K562 (cell line): ENCODE data around the gene ETFBKMT. TPM values are rescaled to one million over a fixed set of nuclear protein-coding genes. Genes with fewer than 3 reads are reported as not detected.

ENCODE experiments used
- ATAC-seq: fragments of 200-7000 bp; cut with Tn5 transposase; 3 replicates; pipeline ENCODE4 v1.9.1; 2020; ENCODE audit warnings: moderate library complexity
- BruUV-seq: library from RNA; stranded (reverse); fragments of 400-500 nt; replicated peaks from 2 replicates; lab custom pipeline; 2021; lab: Mats Ljungman, UMichigan
- CTCF ChIA-PET: fragments of 300-600 bp; formaldehyde crosslinking; extraction: SDS; loops from one replicate; lab custom pipeline; 2021; ENCODE audit warnings: low intra/inter-chr PET ratio; lab: Yijun Ruan, JAX
- POLR2A ChIA-PET: fragments of 300-600, 350-650 bp; sonication (Branson Sonifier 250); formaldehyde crosslinking; extraction: SDS; loops from one replicate; lab custom pipeline; 2021; ENCODE audit warnings: antibody characterized with exemption, inconsistent platforms; lab: Yijun Ruan, JAX
- DNase-seq, 4 experiments: peaks; one replicate each; pipeline versions ENCODE4 v3.0.0 to v3.0.0-alpha.2; 2011 to 2018; ENCODE audit warnings: low spot score in 3 of 4, mixed read lengths in 3 of 4; ENCODE audit errors: extremely low read depth in 1 of 4
- FAIRE-seq: peaks from 2 replicates; lab custom pipeline; 2011; peaks lifted over from hg19 to GRCh38; lab: Jason Lieb, UNC
- H2AFZ ChIP-seq: 2 replicates; pipeline ENCODE4 v1.6.0; 2011; ENCODE audit warnings: low read depth, low read length, control low read depth, inconsistent platforms
- H3K27ac ChIP-seq: fragments of 200-600 bp; 3 replicates; pipeline ENCODE4 v1.8.0; 2011; ENCODE audit warnings: low read depth, mild to moderate bottlenecking, control low read depth, inconsistent platforms, low read length, moderate library complexity, mixed read lengths; ENCODE audit errors: extremely low read depth
- H3K27me3 ChIP-seq, 2 experiments: fragments of 300-600 bp in 1 of 2; 2 replicates in 1 of 2; 3 replicates in 1 of 2; pipeline versions ENCODE4 v1.6.0 to v1.8.0; 2011; ENCODE audit warnings: inconsistent platforms in 2 of 2, low read length in 2 of 2, mild to moderate bottlenecking in 1 of 2, mixed read lengths in 1 of 2, moderate library complexity in 1 of 2; ENCODE audit not compliant: control insufficient read depth in 2 of 2, insufficient read depth in 2 of 2
- H3K36me3 ChIP-seq: fragments of 300-600 bp; 3 replicates; pipeline ENCODE4 v1.8.0; 2011; ENCODE audit warnings: mild to moderate bottlenecking, low read length, inconsistent platforms; ENCODE audit not compliant: control insufficient read depth, insufficient read depth
- H3K4me1 ChIP-seq, 2 experiments: fragments of 200-600 bp in 1 of 2; replicated peaks in 1 of 2; 2 replicates in 1 of 2; 3 replicates in 1 of 2; pipeline versions ENCODE4 v1.5.1 to v1.8.0; 2011; ENCODE audit warnings: inconsistent platforms in 2 of 2, low read length in 2 of 2, mild to moderate bottlenecking in 1 of 2, mixed read lengths in 1 of 2, moderate library complexity in 1 of 2; ENCODE audit not compliant: control insufficient read depth in 2 of 2, insufficient read depth in 2 of 2
- H3K4me2 ChIP-seq: 2 replicates; pipeline ENCODE4 v1.6.1; 2011; ENCODE audit warnings: low read length, control low read depth, inconsistent platforms, mixed read lengths; ENCODE audit not compliant: insufficient read depth
- H3K4me3 ChIP-seq: fragments of 200-600 bp; sonication (generic), shearing (Covaris generic); 2 replicates; pipeline ENCODE4 v1.5.1; 2016; ENCODE audit warnings: control low read depth, inconsistent platforms
- H3K79me2 ChIP-seq: fragments of 200-600 bp; 3 replicates; pipeline ENCODE4 v1.8.0; 2011; ENCODE audit warnings: low read length, inconsistent platforms; ENCODE audit not compliant: control insufficient read depth, insufficient read depth
- H3K9ac ChIP-seq, 2 experiments: 2 replicates each; pipeline versions ENCODE4 v1.6.0 to v1.6.1; 2011; ENCODE audit warnings: low read depth in 2 of 2, low read length in 2 of 2, control low read depth in 1 of 2, inconsistent platforms in 1 of 2, mild to moderate bottlenecking in 1 of 2, mixed read lengths in 1 of 2; ENCODE audit not compliant: insufficient read depth in 1 of 2
- H3K9me1 ChIP-seq: one replicate; pipeline ENCODE4 v1.6.0; 2011; ENCODE audit warnings: inconsistent platforms, mild to moderate bottlenecking, low read length, moderate library complexity; ENCODE audit not compliant: control insufficient read depth, insufficient read depth
- H3K9me3 ChIP-seq: replicated peaks from 2 replicates; pipeline ENCODE4 v1.5.1; 2011; ENCODE audit warnings: low read depth, low read length, inconsistent platforms; ENCODE audit not compliant: control insufficient read depth, insufficient read depth
- H4K20me1 ChIP-seq: replicated peaks from 2 replicates; pipeline ENCODE4 v1.6.1; 2011; ENCODE audit warnings: low read length, inconsistent platforms, mixed read lengths; ENCODE audit not compliant: control insufficient read depth, insufficient read depth
- HDAC3 ChIP-seq: fragments of 450-650 bp; IDR thresholded peaks from 2 replicates; pipeline ENCODE4 v1.6.1; 2018; ENCODE audit warnings: borderline replicate concordance, mild to moderate bottlenecking, moderate library complexity; ENCODE audit not compliant: partially characterized antibody
- MAZ ChIP-seq, 2 experiments: fragments of 450-650 bp in 1 of 2; sonication (generic) in 1 of 2; formaldehyde crosslinking; IDR thresholded peaks in 1 of 2; conservative IDR thresholded peaks in 1 of 2; 2 replicates each; pipeline versions ENCODE4 v1.4.0 to v1.5.0; 2020; ENCODE audit warnings: mild to moderate bottlenecking in 1 of 2, missing genetic modification reagents in 1 of 2
- PCBP2 ChIP-seq: fragments of 200-400 bp; formaldehyde crosslinking; IDR thresholded peaks from 2 replicates; pipeline ENCODE4 v1.6.1; 2018; ENCODE audit warnings: low read length, low read depth, mild to moderate bottlenecking, moderate library complexity; ENCODE audit not compliant: poor library complexity, severe bottlenecking
- POLR2AphosphoS5 ChIP-seq: IDR thresholded peaks from 2 replicates; pipeline ENCODE4 v1.6.1; 2011; ENCODE audit warnings: mild to moderate bottlenecking, low read depth, low read length, moderate library complexity; ENCODE audit not compliant: control insufficient read depth, insufficient read depth
- STAG1 ChIP-seq: sonication (generic); formaldehyde crosslinking; IDR thresholded peaks from 2 replicates; pipeline ENCODE4 v1.5.0; 2020; ENCODE audit warnings: missing genetic modification reagents, borderline replicate concordance
- STAT5A ChIP-seq: IDR thresholded peaks from 2 replicates; pipeline ENCODE4 v1.6.1; 2012; ENCODE audit warnings: low read length, inconsistent platforms, borderline replicate concordance
- ZNF311 ChIP-seq: fragments of 250-450 bp; sonication (Bioruptor Pico); IDR thresholded peaks from 2 replicates; pipeline ENCODE4 v1.4.0; 2020; ENCODE audit warnings: mild to moderate bottlenecking, moderate library complexity
- ZNF384 ChIP-seq: IDR thresholded peaks from 2 replicates; pipeline ENCODE4 v1.6.1; 2012; ENCODE audit warnings: low read depth, low read length, improper control_type of control experiment
- ZNF75A ChIP-seq: fragments of 450-650 bp; formaldehyde crosslinking; IDR thresholded peaks from 2 replicates; pipeline ENCODE4 v1.4.0; 2020; ENCODE audit warnings: mild to moderate bottlenecking
- WGBS: fragments of 100-300 bp; shearing (Covaris generic); methylation state at CpG from one replicate; pipeline ENCODE4 v1.1.6; 2016; ENCODE audit warnings: low coverage, mixed read lengths; ENCODE audit not compliant: insufficient coverage; ENCODE audit errors: missing lambda C conversion rate; 5-methylcytosine and 5-hydroxymethylcytosine counted together
- in situ Hi-C: fragments of 300-500 bp; cut with MboI; formaldehyde crosslinking; loops from 4 replicates; pipeline ENCODE4 v1.15.0; 2018; ENCODE audit warnings: inconsistent platforms, mixed read lengths
- intact Hi-C: fragments of 100-400 bp; cut with micrococcal nuclease; formaldehyde crosslinking; loops from 2 replicates; pipeline ENCODE4 v1.14.2; 2022
- polyA plus RNA-seq, 8 experiments: library from polyadenylated mRNA; depleted of rRNA in 4 of 8; stranded (reverse) in 5 of 8; unstranded in 3 of 8; fragments of >200 nt; fragmentation: Nextera tagmentation in 2 of 8; fragmentation: Illumina TruSeq in 1 of 8; extraction: Ambion mirVana in 2 of 8; extraction: Trizol in 1 of 8; gene quantifications; 2 replicates each; pipeline versions ENCODE4 v1.2.1 to v1.2.3, GENCODE V29; 2011 to 2014; ENCODE audit warnings: inconsistent platforms in 1 of 8, missing spikeins in 1 of 8
- total RNA-seq, 7 experiments: library from RNA; depleted of rRNA in 6 of 7; stranded (reverse); fragments of >200 nt in 6 of 7; fragmentation: Illumina TruSeq in 2 of 7; extraction: Trizol in 2 of 7; gene quantifications; 2 replicates each; pipeline versions ENCODE4 v1.2.1 to v1.2.3, GENCODE V29; 2011 to 2021; ENCODE audit warnings: low replicate concordance in 1 of 7
- TF ChIP-seq, protein P1 (sequence below): fragments of 450-650 bp; formaldehyde crosslinking; conservative IDR thresholded peaks from 2 replicates; pipeline ENCODE4 v1.4.0; 2022; ENCODE audit warnings: mild to moderate bottlenecking, missing genetic modification characterization

The ETFBKMT gene
- total and polyA plus RNA-seq, 9 of the 15 experiments (the other 6 are each of a cell fraction or from before 2014, with no cell fraction given), result 0.18 to 1.7 (median 0.96) TPM

DNA sequence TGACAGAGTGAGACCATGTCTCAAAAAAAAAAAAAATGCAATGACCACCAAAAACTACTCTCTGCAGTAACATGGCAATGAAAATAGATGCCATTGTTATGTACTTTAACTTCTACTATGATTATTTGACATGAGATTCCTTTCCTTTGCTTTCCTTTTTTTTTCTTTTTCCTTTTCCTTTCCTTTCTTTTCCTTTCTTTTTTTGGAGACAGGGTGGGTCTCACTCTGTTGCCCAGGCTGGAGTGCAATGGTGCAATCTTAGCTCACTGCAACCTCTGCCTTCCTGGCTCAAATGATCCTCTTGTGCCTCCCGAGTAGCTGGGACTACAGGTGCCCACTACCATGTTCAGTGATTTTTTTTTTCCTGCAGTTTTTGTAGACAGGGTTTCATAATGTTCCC is 24.9 kb upstream of the ETFBKMT start:
- ATAC-seq (no peak), FAIRE-seq (no peak)
- no peaks in the 10 kb centered on the region for H3K79me2 ChIP-seq
- BruUV-seq, result no TSS peak
- H4K20me1 ChIP-seq, result no peaks in the 10 kb centered on the region
- no peak overlapping the region for H3K4me2 ChIP-seq
- H3K4me3 ChIP-seq, result no peak overlapping the region
- no peaks in the 10 kb centered on the region for H3K36me3 ChIP-seq
- in situ Hi-C loops, result loop anchor here (5.0 kb wide), 2 partner anchors 232 to 387 kb away; no protein-coding TSS in a partner anchor
- peaks cover 0 to 5% of the 10 kb centered on the region in 2 experiments; a peak in 4 of 5 replicates for H3K4me1 ChIP-seq
- H3K27me3 ChIP-seq, result no peaks in the 10 kb centered on the region; a peak in 1 of 5 replicates
- POLR2A ChIA-PET, result no interaction called here
- no peaks in the 10 kb centered on the region for H3K9me1 ChIP-seq
- TF ChIP-seq STAG1, result no peak
- no peak for TF ChIP-seq ZNF384
- TF ChIP-seq, all 486 proteins: peak for 0
- H3K9ac ChIP-seq, result no peak overlapping the region
- DNase-seq, result no peak
- intact Hi-C loops, result loop anchor here (5.0 to 10.0 kb wide), 4 partner anchors 100 to 382 kb away; partner anchors contain the start of gene SINHCAF
- WGBS, result 40% methylated on average over 1 of the region's 1 CpG
- no peak overlapping the region for H3K27ac ChIP-seq
- no peaks in the 10 kb centered on the region for H3K9me3 ChIP-seq
- H2AFZ ChIP-seq, result no peak overlapping the region
- CTCF ChIA-PET, result interaction anchor here (3.1 kb wide), 1 partner anchor 231 kb away, joined by 41 read pairs; no protein-coding TSS in a partner anchor

- Histone ChIP-seq H2AFZ (peak overlapping the region; percentile 79), H3K9me3 (no peaks in the 10 kb centered on the region), H3K36me3 (no peaks in the 10 kb centered on the region), H3K9me1 (no peaks in the 10 kb centered on the region), H3K4me2 (no peak overlapping the region), H3K79me2 (no peaks in the 10 kb centered on the region), H4K20me1 (no peaks in the 10 kb centered on the region), H3K4me1 (no peaks in the 10 kb centered on the region), H3K27ac (no peak overlapping the region), H3K27me3 (peaks cover 0 to 10% of the 10 kb centered on the region in 2 experiments; a peak in 3 of 5 replicates), H3K4me3 (no peak overlapping the region), H3K9ac (no peak overlapping the region)
- in situ Hi-C loops, result no loop called here
- intact Hi-C loops, result no loop called here
- no peak for DNase-seq
- POLR2A ChIA-PET, result interaction anchor here (1.7 kb wide), 1 partner anchor 9 kb away, joined by 6 read pairs; no protein-coding TSS in a partner anchor
- 6% methylated on average over 11 of the region's 11 CpGs for WGBS
- no TSS peak for BruUV-seq
- CTCF ChIA-PET, result no interaction called here
- ATAC-seq, result peak; percentile 26; the same call in 1 of the 3 replicates
- FAIRE-seq, result no peak
- no peak for TF ChIP-seq HDAC3
- TF ChIP-seq MAZ (CRISPR knock-in tag; conservative IDR thresholded peaks at IDR 0.05 in 1 of 2, IDR thresholded peaks at IDR 0.05 in 1 of 2), result no peak
- TF ChIP-seq POLR2AphosphoS5, result no peak
- TF ChIP-seq, protein P1, sequence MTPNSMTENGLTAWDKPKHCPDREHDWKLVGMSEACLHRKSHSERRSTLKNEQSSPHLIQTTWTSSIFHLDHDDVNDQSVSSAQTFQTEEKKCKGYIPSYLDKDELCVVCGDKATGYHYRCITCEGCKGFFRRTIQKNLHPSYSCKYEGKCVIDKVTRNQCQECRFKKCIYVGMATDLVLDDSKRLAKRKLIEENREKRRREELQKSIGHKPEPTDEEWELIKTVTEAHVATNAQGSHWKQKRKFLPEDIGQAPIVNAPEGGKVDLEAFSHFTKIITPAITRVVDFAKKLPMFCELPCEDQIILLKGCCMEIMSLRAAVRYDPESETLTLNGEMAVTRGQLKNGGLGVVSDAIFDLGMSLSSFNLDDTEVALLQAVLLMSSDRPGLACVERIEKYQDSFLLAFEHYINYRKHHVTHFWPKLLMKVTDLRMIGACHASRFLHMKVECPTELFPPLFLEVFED (CRISPR knock-in tag), result no peak
- TF ChIP-seq ZNF75A (CRISPR knock-in tag), result no peak
- TF ChIP-seq PCBP2, result no peak
- TF ChIP-seq STAT5A, result no peak
- no peak for TF ChIP-seq STAG1
- no peak for TF ChIP-seq ZNF311 (CRISPR knock-in tag)
Observed at GRCh38 chr12:31641509-31642090, 17.9 kb upstream of the ETFBKMT start.
